H1 (cell line): Measurements from ENCODE around the gene FFAR2. TPM values are rescaled to one million over a fixed set of nuclear protein-coding genes. Genes with fewer than 3 reads are reported as not detected.

Experiments
- CHD2 ChIP-seq: IDR thresholded peaks from 2 replicates; pipeline ENCODE4 v1.6.1; 2012; ENCODE audit warnings: low read length, improper control_type of control experiment
- TBP ChIP-seq: IDR thresholded peaks from 2 replicates; pipeline ENCODE4 v1.6.1; 2011; ENCODE audit warnings: low read depth, low read length, improper control_type of control experiment
- polyA plus RNA-seq, 7 experiments: library from polyadenylated mRNA; depleted of rRNA in 3 of 7; stranded (reverse) in 5 of 7; unstranded in 2 of 7; fragments of >200 nt in 5 of 7; fragments of 200-250 nt in 2 of 7; gene quantifications; 1 replicate in 5 of 7; 2 replicates in 1 of 7; 4 replicates in 1 of 7; pipeline versions ENCODE4 v1.2.1 to v1.2.3, GENCODE V29; 2011 to 2013; ENCODE audit warnings: missing spikeins in 2 of 7, mixed read lengths in 2 of 7
- total RNA-seq: library from RNA; stranded (reverse); fragmentation: NEBNext Ultra II Directional; extraction: Animal tissue kit (Norgen Biotek cat#: 25700); gene quantifications from 2 replicates; pipeline ENCODE4 v1.2.1, GENCODE V29; 2021
- TF ChIP-seq, protein P1 (sequence below): fragments of 300-600 bp; sonication (generic); IDR thresholded peaks from 2 replicates; pipeline ENCODE4 v1.7.1; 2012; ENCODE audit warnings: low read length, moderate library complexity, mild to moderate bottlenecking, inconsistent platforms; ENCODE audit not compliant: insufficient replicate concordance

The FFAR2 gene
- total and polyA plus RNA-seq, 2 of the 8 experiments (the other 6 are each of a cell fraction or from before 2014, with no cell fraction given), result not detected

DNA sequence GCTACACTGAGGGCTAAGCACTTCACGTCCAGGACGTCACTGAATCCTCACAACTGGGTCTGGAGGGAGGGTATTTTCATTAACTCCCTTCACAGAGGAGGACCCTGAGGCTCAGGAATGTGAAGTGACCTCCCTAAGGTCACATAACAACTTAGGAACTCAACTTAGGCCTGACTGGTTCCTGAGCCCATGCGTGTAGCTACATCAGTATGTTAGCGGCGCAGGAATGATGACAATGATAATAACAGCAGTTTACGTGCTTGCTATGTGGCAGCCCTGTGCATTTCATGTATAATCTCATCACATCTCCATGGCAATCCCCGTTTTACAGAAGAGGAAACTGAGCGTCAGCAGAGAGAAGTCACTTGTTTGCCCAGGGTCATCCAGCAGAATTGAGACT, 23.9 kb downstream of the FFAR2 start (continued):
- TF ChIP-seq TBP (no peak), CHD2 (no peak)
- TF ChIP-seq, protein P1, sequence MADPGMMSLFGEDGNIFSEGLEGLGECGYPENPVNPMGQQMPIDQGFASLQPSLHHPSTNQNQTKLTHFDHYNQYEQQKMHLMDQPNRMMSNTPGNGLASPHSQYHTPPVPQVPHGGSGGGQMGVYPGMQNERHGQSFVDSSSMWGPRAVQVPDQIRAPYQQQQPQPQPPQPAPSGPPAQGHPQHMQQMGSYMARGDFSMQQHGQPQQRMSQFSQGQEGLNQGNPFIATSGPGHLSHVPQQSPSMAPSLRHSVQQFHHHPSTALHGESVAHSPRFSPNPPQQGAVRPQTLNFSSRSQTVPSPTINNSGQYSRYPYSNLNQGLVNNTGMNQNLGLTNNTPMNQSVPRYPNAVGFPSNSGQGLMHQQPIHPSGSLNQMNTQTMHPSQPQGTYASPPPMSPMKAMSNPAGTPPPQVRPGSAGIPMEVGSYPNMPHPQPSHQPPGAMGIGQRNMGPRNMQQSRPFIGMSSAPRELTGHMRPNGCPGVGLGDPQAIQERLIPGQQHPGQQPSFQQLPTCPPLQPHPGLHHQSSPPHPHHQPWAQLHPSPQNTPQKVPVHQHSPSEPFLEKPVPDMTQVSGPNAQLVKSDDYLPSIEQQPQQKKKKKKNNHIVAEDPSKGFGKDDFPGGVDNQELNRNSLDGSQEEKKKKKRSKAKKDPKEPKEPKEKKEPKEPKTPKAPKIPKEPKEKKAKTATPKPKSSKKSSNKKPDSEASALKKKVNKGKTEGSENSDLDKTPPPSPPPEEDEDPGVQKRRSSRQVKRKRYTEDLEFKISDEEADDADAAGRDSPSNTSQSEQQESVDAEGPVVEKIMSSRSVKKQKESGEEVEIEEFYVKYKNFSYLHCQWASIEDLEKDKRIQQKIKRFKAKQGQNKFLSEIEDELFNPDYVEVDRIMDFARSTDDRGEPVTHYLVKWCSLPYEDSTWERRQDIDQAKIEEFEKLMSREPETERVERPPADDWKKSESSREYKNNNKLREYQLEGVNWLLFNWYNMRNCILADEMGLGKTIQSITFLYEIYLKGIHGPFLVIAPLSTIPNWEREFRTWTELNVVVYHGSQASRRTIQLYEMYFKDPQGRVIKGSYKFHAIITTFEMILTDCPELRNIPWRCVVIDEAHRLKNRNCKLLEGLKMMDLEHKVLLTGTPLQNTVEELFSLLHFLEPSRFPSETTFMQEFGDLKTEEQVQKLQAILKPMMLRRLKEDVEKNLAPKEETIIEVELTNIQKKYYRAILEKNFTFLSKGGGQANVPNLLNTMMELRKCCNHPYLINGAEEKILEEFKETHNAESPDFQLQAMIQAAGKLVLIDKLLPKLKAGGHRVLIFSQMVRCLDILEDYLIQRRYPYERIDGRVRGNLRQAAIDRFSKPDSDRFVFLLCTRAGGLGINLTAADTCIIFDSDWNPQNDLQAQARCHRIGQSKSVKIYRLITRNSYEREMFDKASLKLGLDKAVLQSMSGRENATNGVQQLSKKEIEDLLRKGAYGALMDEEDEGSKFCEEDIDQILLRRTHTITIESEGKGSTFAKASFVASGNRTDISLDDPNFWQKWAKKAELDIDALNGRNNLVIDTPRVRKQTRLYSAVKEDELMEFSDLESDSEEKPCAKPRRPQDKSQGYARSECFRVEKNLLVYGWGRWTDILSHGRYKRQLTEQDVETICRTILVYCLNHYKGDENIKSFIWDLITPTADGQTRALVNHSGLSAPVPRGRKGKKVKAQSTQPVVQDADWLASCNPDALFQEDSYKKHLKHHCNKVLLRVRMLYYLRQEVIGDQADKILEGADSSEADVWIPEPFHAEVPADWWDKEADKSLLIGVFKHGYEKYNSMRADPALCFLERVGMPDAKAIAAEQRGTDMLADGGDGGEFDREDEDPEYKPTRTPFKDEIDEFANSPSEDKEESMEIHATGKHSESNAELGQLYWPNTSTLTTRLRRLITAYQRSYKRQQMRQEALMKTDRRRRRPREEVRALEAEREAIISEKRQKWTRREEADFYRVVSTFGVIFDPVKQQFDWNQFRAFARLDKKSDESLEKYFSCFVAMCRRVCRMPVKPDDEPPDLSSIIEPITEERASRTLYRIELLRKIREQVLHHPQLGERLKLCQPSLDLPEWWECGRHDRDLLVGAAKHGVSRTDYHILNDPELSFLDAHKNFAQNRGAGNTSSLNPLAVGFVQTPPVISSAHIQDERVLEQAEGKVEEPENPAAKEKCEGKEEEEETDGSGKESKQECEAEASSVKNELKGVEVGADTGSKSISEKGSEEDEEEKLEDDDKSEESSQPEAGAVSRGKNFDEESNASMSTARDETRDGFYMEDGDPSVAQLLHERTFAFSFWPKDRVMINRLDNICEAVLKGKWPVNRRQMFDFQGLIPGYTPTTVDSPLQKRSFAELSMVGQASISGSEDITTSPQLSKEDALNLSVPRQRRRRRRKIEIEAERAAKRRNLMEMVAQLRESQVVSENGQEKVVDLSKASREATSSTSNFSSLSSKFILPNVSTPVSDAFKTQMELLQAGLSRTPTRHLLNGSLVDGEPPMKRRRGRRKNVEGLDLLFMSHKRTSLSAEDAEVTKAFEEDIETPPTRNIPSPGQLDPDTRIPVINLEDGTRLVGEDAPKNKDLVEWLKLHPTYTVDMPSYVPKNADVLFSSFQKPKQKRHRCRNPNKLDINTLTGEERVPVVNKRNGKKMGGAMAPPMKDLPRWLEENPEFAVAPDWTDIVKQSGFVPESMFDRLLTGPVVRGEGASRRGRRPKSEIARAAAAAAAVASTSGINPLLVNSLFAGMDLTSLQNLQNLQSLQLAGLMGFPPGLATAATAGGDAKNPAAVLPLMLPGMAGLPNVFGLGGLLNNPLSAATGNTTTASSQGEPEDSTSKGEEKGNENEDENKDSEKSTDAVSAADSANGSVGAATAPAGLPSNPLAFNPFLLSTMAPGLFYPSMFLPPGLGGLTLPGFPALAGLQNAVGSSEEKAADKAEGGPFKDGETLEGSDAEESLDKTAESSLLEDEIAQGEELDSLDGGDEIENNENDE, result no peak
